ENCODE measurements around the gene SHANK1.
"Not testable (repeated sequence)": the region's sequence is repeated elsewhere in the genome, so short reads cannot be mapped to it uniquely, and the experiment has no call there.

The SHANK1 gene

DNA sequence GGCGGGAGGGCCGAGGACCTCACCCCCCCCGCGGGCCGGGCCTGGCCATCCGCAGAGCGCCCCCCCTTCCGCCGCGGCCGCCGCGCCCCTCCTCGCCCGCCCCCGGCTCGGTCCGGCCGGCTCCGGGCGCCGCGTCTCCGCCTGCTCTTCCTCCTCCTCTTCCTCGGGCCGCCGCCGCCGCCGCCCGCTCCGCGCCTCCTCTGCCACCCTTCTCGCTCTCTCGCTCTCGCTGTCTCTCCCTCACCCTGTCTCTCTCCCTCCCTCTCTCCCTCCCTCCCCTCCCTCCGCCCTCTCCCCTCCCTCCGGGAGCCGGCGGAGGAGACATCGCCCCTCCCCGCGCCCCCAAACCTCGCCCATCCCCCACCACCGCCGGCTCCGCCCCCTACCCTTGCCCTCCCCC lies at the start of gene SHANK1:
Gene SHANK1, minus strand, starts transcription at position 237 of the 400 bp plus-strand sequence. CDS start 2,883 bp downstream, outside the sequence.
- DNase-seq: no peak

DNA sequence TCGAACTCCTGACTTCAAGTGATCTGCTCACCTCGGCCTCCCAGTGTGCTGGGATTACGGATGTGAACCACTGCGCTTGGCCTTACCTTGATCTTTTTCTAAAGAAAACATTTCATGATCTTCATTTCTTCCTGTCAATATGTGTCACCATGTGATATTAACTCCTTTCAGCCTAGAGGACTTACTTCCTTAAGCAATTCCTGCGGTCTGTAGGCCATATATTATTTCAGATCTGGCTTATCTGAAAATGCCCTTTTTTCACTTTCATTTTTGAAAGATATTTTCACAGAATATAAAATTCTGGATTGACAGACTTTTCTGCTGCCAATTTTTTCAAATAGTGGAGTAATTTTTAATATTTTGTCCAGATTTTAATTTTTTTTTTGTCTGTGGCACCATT lies 48.7 kb upstream of the SHANK1 start:
- no peak for DNase-seq

- DNase-seq: not testable (repeated sequence)
Observed at GRCh38 chr19:50767263-50767662, 47.7 kb upstream of the SHANK1 start.

DNA sequence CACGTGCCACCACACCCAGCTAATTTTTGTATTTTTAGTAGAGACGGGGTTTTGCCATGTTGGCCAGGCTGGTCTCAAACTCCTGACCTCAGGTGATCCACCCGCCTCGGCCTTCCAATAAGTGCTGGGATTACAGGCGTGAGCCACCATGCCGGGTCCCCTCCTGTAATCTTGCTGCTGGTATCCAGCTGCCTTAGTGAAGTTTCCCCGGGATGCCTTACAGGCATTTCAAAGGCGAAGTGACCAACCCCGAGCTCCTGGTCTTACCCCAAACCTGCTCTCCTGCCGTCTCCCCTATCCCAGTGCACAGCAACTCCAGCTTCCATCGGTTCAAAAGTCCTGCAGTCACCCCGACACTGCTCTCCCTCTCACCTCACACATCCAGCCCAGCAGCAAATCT lies 47.1 kb upstream of the SHANK1 start:
- not testable (repeated sequence) for DNase-seq

DNA sequence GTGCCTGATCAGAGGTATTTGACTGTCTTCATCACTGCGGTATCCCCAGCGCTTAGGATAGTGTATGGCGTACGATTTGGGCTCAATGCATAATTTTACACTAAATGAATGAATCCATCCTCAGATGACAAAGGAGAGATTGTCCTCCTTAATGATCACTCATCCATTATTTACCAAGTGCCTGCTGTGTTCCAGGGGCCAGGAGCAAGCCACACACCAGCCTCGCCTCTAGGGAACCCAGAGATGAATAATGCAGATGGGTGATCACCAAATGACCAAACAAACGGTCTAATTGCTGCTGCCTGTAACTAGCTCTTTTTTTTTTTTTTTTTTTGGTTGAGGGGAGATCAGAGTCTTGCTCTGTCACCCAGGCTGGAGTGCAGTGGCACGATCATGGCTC lies 44.8 kb upstream of the SHANK1 start:
- DNase-seq: no peak

GRCh38 chr19:50763521-50763920 lies 43.9 kb upstream of the SHANK1 start:
- not testable (repeated sequence) for DNase-seq

DNA sequence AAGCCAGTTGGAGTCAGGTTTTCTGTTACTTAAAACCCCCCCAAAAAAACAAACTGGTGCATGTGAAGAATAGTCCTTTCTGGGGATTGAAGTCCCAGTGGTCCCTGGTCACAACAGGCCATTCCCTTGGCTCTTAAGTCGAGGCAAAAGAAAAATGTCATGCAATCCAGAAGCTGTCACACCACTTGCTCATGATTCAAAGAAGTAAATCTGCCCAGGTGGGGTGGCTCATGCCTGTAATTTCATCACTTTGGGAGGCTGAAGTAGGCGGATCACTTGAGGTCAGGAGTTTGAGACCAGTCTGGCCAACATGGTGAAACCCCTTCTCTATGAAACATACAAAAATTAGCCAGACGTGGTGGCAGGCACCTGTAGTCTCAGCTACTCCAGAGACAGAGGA lies 41.9 kb upstream of the SHANK1 start:
- not testable (repeated sequence) for DNase-seq

DNA sequence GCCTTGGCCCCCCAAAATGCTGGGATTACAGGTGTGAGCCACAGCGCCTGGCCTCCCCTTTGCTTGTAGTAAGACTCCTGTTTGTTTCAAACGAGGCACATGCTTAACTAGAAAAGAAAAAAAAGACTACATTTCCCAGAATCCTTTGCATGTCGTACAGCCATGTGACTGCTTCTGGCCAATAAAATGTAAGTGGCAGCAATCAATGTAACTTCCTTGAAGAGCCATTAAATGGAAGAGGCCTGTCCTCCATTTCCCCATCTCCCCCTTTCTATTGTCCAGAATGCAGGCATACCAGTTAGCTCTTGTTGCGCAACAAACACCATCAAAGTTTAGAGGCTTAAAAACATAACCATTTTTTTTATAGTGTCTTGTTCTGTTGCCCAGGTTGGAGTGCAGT lies 40.3 kb upstream of the SHANK1 start:
- no peak for DNase-seq

GRCh38 chr19:50759076-50759475 lies 39.5 kb upstream of the SHANK1 start:
- not testable (repeated sequence) for DNase-seq

- DNase-seq: not testable (repeated sequence)
Observed at GRCh38 chr19:50757624-50758023, 38.0 kb upstream of the SHANK1 start.

DNA sequence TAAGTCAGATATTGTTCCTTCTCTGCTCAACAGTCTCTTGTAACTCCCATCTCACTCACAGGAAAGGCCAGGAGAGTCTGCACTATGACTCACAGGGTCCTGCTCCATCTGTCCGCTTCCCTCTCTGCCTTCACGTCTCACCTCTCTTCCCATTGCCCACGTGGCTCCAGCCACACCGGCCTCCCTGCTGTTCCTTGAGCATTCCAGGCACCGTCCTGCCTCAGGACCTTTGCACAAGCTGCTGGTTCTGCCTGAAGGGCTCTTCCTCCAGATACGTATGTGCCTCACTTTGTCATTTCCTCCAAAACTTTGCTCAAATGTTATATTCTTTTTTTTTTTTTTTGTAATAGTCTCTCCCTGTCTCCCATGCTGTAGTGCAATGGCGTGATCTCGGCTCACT lies 36.6 kb upstream of the SHANK1 start:
- not testable (repeated sequence) for DNase-seq

- DNase-seq: no peak
Observed at GRCh38 chr19:50753879-50754278, 34.3 kb upstream of the SHANK1 start.

- no peak for DNase-seq
Observed at GRCh38 chr19:50750010-50750409, 30.4 kb upstream of the SHANK1 start.

DNA sequence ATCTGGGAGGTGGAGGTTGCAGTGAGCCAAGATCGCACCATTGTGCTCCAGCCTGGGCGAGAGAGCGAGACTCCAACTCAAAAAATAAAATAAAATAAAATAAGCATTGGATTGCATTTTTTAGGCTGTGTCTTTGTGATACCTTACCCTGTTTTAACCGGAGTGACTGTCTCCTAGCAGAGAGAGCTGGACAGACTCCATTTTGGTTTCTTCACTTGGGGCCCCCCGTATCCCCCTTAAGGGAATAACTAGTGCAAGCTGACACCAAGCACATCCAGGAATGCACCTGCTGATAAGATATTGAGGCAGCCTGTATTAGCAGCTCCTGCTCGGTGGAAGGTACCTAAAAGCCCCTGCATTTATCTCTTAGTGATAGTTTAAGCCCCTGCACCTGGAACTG lies 29.9 kb upstream of the SHANK1 start:
- no peak for DNase-seq

DNA sequence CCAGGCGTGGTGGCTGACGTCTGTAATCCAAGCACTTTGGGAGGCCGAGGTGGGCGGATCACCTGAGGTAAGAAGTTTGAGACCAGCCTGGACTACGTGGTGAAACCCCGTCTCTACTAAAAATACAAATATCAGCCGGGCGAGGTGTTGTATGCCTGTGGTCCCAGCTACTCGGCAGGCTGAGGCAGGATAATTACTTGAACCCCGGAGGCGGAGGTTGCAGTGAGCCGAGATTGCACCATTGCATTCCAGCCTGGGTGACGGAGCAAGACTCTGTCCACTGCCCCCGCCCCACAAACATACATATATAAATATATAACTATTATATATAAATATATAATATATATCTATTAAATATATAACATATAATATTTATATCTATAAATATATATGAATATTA lies 27.5 kb upstream of the SHANK1 start:
- not testable (repeated sequence) for DNase-seq

DNA sequence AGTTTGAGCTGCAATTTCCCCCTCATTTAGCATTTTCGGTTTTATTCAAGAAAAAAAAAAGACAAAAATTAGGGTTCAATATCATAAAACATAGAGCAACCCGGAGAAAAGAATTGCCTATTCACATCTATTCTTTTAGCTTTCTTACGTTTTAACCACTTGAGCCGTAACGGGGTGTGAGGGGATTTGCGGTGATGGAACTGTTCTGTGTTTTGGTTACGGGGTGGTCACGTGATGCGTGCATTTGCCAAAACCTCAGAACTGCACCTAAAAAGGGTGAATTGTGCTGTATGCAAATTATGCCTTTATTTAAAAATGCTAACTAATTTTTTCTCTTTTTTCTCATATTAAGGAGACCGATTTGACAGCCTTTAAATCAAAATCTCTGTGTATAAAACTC lies 25.6 kb upstream of the SHANK1 start:
- no peak for DNase-seq

- DNase-seq: no peak
Observed at GRCh38 chr19:50743537-50743936, 23.9 kb upstream of the SHANK1 start.

- DNase-seq: no peak
Observed at GRCh38 chr19:50741179-50741933, 21.8 kb upstream of the SHANK1 start.

DNA sequence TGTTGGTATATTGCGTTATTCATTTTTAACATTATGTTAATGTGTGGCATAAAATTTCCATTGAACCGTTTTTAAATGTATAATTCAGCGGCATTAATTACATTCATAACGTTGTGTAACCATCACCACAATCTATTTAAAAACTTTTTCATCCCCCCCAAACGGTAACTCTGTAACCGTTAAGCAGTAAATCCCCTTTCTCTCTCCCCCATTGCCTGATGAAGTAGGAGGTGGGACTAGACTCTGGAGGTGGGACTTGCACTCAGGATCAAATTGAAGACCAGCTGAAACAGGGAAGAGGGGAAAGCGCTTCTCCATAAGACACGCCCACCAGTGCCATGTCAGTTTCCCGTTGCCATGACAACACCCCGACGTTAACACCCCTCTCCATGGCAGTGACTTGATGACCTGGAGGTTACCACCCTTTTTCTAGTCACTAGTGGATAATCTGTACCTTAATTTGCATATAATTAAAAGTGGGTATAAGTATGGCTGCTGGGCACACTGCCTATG lies 20.4 kb upstream of the SHANK1 start:
- no peak for DNase-seq

GRCh38 chr19:50739132-50739913 lies 19.7 kb upstream of the SHANK1 start:
- no peak for DNase-seq

- DNase-seq: no peak
Observed at GRCh38 chr19:50736338-50736737, 16.7 kb upstream of the SHANK1 start.

- no peak for DNase-seq
Observed at GRCh38 chr19:50735869-50736268, 16.3 kb upstream of the SHANK1 start.

- DNase-seq: no peak
Observed at GRCh38 chr19:50729894-50730293, 10.3 kb upstream of the SHANK1 start.
